Brain pericyte (primary cell): Measurements from ENCODE around the gene S100B.
"Not testable (repeated sequence)": the region's sequence is repeated elsewhere in the genome, so short reads cannot be mapped to it uniquely, and the experiment has no call there.

Source experiments
- DNase-seq: peaks from one replicate; pipeline ENCODE4 v3.0.0-alpha.2; 2012; ENCODE audit warnings: low read depth, low spot score

The S100B gene

GRCh38 chr21:46604975-46605766 is at the start of gene S100B:
Gene S100B, minus strand, starts transcription at chr21:46605082. Its CDS starts 2,667 bp downstream, at chr21:46602415.
- DNase-seq: no peak

DNA sequence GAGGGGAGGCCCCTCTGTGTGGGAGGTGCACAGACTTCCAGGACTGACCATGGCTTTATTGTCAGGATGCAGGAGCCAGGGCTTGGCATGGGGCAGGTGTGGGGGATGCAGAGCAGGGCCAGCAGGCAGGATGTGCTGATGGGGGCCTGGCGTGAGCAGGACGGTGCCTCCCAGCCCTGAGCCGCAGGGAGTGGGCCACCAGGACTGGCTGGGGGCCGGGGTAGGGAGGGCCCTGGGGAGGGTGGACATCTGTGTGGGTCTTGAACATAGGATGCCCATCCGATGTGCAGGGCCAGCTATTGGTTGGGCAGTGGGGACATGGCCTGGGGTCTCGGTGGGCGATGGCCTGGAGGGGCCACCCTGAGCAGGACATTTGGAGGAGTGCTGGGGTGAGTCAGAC is 46.2 kb upstream of the S100B start:
- DNase-seq: no peak

DNA sequence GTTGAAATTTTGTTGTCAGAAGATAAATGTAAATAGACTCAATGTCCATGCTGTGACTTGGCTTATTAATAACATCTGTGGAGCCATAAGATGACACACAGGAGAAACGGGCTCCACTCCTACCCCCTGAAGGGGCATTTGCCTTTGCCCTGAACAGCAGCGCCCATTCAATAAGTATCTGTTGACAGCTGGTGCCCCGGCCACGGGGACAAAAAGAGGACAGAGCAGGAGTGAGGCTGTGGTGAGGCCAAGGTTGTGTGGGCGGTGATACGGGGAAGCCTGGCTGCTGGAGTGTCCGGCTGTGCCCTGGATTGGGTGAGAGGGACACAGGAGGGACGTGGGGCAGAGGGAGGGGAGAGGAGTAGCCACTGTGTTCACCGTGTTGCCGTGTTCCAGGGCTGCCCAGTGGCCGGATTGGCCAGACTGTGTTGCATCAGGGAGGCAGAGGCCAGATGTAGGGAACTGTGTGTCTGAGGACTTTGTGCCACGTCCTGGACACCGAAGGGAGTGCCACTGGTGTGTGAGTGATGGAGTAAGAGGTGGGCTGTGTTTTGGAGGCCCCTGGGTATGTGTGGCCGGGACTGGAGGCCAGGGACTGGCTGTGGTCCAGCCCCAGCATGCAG is 45.7 kb upstream of the S100B start:
- DNase-seq: no peak

- no peak for DNase-seq
Measured at GRCh38 chr21:46649356-46649755, 44.5 kb upstream of the S100B start.

GRCh38 chr21:46648539-46648938 is 43.7 kb upstream of the S100B start:
- DNase-seq: no peak

DNA sequence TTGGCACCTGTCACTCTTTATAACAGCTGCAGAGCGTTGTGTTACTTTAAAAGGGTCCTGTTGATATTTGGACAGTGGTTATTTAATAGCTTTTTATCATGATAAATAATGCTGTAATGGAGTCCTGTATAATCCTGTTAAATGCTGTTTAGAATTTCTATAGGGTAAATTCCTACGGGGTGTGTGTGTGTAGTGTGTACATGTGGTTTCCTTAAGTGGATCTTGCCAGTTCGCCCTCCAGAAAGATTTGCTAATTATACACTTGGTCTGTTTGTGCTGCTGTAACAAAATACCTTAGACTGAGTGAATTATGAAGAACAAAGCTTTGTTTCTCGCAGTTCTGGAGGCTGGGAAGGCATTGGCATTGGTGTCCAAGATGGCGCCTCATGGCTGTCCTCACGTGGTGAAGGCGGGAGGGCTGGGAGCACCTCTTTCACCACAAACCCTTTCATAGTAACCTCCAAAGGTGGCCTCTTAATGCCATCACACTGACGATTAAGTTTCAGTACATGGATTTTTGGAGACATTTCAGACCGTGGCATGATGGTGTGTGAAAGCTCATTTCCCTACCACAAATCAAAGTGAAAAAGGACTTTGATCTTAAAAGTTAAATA is 41.8 kb upstream of the S100B start:
- DNase-seq: no peak

DNA sequence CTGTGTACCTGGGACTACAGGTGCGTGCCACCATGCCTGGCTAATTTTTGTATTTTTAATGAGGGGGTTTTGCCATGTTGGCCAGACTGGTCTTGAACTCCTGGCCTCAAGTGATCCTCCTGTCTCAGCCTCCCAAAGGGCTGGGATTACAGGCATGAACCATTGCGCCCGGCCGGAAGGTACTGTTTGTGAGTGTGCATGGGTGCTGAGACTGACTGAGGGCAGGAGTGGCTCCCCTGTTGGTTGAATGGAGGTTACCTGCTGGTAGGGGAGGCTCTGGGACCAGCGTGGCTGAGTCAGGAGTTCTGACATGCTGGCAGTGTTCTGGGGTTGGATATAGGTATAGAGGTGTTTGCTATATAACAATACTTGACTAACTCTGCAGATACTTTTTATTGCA is 41.0 kb upstream of the S100B start:
- no peak for DNase-seq

- DNase-seq: no peak
Measured at GRCh38 chr21:46643379-46644177, 38.7 kb upstream of the S100B start.

DNA sequence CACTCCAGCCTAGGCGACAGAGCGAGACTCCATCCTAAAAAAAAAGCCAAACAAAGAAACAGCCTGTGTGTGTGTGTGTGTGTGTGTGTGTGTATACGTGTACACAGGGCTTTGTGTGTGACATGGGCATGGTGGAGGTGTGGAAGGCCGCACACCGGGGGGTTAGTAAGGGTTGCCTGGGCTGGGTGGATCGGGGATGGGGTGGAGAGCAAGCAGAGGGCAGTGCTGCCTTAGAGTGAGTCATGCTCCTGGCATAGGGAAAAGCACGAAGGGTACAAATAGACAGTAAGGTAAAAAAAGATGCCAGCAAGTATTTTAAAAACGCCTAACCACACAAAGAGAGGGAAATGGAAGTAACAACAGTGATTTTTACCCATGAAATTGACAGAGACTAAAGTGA is 36.8 kb upstream of the S100B start:
- DNase-seq: no peak

GRCh38 chr21:46639489-46640386 is 34.9 kb upstream of the S100B start:
- no peak for DNase-seq

DNA sequence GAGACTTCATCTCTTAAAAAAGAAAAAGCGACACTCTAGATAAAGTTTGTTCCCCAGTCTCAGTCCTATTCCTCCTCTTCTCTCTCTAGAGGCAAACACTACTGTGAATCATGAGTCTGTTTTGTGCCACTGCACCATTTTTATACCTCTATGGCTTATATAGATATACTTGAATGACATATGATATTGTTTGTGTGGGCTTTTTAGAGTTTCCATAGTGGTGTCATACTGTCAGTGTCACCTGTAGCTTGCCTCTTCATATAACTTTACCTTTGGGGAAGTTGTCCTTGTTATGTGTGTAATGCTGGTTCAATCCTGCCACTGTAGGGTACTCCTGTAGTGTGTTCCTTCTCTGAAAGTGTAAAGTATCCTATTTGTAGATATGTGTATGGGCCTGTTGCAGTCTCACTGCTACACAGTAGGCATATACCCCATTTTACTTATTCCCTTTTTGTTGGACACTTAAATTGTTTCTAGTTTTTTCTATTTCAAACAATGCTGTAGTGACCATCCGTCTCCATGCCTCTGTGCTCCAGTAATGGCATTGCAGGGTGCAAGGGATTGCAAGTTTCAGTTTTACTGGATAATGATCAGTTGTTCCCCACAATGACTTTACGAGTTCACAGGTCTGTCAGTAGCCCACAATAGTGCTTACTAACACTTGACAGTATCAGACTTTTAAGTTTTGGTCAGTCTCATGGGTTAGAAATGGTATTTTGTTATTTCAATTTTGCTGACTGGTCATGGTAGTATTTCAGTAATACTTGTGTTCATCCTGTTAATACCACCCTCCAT is 33.3 kb upstream of the S100B start:
- DNase-seq: no peak

GRCh38 chr21:46636550-46637285 is 31.8 kb upstream of the S100B start:
- no peak for DNase-seq

GRCh38 chr21:46636181-46636512 is 31.3 kb upstream of the S100B start:
- no peak for DNase-seq

- DNase-seq: peak; percentile 91
Measured at GRCh38 chr21:46635324-46636180, 30.7 kb upstream of the S100B start, which contains the start of gene PRMT2. Gene PRMT2, plus strand, starts transcription at chr21:46635674. Its CDS starts 1,278 bp downstream, at chr21:46636952.

- no peak for DNase-seq
Measured at GRCh38 chr21:46634966-46635323, 30.1 kb upstream of the S100B start.

DNA sequence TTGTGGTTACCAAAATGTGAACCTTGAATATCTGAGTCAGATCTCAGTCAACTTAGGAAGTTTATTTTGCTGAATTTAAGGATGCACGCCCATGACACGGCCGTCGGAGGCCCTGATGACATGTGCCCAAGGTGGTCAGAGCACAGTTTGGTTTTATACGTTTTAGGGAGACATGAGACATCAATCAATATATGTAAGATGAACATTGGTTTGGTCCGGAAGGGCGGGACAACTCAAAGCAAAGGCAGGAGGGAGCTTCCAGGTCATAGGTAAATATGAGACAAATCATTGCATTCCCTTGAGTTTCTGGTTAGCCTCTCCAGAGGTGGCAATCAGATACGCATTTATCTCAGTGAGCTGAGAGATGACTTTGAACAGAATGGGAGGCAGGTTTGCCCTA is 29.5 kb upstream of the S100B start:
- no peak for DNase-seq

- DNase-seq: no peak
Measured at GRCh38 chr21:46633566-46633965, 28.7 kb upstream of the S100B start.

DNA sequence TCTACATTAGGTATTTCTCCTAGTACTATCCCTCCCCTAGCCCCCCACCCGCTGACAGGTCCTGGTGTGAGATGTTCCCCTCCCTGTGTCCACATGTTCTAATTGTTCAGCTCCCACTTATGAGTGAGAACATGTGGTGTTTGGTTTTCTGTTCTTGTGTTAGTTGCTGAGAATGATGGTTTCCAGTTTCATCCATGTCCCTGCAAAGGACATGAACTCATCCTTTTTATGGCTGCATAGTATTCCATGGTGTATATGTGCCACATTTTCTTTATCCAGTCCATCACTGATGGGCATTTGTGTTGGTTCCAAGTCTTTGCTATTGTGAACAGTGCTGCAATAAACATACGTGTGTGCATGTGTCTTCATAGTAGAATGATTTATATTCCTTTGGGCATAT is 26.0 kb upstream of the S100B start:
- not testable (repeated sequence) for DNase-seq

DNA sequence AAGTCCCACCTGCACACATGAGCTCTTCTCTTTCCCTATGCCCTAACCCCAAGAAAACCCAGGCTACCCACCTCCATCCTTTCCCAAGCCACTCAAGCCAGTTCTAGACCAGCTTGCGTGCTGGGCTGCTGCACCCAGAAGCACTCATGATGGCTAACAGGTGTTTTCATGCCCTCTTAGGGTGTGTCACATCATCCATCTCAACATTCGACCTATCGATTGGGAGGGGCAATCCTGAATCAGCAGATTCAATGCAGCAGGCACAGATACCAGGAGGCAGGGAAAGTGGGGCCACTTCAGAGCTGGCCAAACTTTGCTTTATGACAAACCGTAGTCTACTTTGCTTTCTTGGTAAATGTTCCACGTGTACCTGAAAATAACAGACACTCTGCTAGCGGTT is 24.0 kb upstream of the S100B start:
- no peak for DNase-seq
